KBM-7 (cell line): ENCODE measurements around the gene NDUFAF8.

Experiments used
- DNase-seq: peaks from one replicate; pipeline ENCODE4 v3.0.0-alpha.2; 2015
- in situ Hi-C: fragments of 300-500 bp; cut with MboI; formaldehyde crosslinking; loops from 2 replicates; pipeline ENCODE4 v1.14.3; 2020; ENCODE audit warnings: low sequenced_read_pairs, low pct_unique_long_range_greater_than_20kb, mixed read lengths

Gene NDUFAF8

DNA sequence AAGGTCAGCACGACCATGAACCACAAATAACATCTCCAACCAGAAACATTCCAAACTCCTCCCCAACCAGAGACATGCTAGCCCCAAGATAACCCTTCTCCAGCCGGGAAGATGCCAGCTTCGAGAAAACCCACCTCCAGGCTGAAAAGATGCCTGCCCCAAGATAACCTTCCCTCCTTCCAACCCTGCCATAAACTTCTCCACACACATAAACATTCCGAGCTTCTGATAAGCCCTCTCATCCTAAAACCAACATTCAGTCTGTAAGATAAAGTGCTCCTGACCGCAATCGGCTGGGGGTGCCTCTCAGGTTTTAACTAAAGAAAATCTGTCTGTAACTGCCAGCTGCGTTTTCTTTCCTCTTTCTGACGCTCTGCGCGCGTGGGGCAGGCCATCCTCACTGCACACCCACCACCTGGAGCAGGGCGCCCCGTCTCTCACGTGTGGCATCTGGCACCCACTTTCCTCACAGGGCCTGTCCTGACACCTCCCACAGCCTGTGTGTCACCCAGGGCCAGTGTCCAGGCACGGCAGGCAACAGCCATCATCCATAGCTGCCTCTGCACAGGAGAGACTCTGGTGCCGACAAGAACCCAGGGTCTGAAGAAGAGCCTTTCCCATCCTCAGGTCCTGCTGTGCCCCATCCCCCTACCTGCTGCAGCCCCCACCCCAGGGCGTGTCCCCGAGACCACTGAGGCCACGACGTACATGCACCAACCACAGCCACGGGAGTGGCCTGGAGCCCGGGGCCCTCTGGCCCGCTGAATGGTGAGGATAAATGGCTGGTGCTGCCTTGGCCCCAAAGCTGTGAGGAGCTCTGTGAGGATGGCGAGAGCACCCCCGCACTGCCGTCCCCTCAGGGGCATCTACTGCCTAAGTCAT lies 3.9 kb upstream of the NDUFAF8 start:
- in situ Hi-C loops: no loop called here
- DNase-seq: no peak

DNA sequence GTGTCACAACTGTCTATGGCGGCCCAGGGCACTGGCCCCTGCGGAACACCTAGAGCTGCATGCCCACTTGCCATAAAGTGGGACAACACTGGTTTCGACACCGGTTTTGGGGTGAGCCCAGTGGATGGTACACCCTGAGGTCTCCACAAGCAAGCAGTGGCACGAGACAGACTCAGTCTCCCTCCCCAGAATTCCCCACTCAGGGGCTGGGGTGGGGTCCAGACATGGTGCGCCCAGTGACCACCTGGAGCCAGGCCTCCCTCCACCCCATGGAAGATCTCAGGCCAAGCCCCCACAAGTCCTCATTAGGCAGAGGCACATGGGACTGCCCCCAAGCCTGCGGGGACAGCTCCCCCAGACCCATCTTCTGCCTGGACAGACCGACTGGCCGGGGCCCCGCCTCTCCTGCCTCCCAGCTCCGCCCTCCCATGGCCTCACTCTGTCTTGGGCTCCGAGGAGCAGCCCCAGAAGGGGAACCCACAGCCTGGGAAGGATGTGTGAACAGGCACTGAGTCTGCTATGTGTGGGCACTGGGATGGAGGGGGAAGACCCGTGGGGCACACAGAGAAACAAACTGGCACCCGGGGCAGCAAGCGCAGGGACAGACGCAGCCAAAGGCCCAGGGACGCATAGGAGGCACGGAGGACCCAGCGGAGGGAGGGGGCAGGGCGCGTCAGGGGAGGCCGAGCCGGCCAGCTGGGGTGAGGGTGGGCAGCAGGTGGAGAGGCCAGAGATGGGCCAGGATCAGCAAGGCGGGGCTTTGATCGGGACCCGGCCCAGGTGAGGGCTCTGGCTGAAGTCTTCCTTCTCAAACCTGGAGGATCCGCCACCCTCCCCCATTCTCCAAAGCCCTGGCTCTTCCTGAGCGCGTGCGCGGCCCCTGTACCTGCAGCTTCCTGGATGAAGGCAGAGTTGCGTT lies 3.0 kb upstream of the NDUFAF8 start:
- DNase-seq: no peak
- in situ Hi-C loops: no loop called here

- DNase-seq: no peak
- in situ Hi-C loops: no loop called here
Measured at GRCh38 chr17:81236784-81237183, 2.3 kb upstream of the NDUFAF8 start.

DNA sequence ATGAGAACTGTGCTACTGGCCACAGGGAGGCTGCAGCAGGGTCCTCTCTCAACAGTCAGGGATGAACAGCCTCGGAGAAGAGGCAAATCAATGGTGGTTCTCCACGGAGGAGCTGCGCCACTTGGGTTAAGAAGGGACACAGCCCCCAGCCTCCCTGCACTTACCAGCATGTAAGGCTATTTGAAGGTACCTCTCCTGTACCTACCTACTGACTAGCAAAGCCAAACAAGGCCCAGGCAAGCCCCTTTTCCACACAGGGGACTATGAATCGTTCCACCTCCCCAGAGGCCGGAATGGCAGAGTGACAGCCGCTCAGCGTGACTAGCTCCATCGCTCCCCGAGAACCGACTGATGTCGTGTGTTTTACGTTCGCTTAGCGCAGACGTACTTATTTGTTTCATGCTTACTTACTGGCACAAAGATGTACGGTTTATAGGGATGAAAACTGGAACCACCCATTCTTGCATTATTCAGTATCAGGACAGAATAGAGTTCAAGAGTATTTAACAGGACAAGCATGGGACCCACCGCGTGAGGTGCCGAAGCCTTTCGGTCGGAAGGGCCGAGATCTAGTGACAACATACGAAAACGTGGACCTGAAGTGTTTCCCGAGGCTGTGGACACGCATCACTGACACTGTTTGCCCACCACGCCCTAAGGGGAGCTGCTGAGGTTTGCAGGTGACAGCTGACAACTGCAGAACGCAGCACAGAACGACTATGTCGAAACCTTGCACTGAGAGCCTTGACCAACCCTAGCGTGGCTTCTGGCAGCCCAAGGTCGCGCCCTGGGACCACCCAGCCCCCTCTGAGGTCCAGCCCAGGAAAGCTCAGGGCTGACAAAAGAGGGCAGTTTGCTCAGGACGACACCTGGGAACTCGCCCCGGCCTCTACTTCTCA lies 1.3 kb upstream of the NDUFAF8 start:
- in situ Hi-C loops: no loop called here
- DNase-seq: no peak

DNA sequence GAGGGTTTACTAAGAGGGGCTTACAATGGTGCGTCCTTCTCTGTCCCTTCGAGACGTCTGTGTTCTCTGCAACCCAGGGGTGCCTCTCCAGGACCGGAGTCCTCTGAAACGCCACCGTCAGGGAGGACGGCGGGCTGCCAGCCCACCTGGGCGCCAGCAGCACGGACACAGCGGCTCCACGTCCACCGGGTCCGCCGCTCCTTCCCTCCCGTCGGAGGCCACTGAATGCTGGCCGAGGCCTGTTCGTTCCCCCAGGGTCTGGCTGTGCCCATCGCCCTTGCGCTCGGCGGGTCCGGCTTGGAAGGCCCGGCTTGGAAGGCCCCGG lies 666 bp upstream of the NDUFAF8 start:
- in situ Hi-C loops: no loop called here
- DNase-seq: no peak

- in situ Hi-C loops: no loop called here
Measured at GRCh38 chr17:81239714-81240555, 817 bp downstream of the NDUFAF8 start.

GRCh38 chr17:81240761-81241160 lies 1.6 kb downstream of the NDUFAF8 start:
- in situ Hi-C loops: no loop called here
- DNase-seq: no peak

More at GRCh38 chr17:81239714-81240555, 817 bp downstream of the NDUFAF8 start:
- DNase-seq: peak; percentile 57

DNA sequence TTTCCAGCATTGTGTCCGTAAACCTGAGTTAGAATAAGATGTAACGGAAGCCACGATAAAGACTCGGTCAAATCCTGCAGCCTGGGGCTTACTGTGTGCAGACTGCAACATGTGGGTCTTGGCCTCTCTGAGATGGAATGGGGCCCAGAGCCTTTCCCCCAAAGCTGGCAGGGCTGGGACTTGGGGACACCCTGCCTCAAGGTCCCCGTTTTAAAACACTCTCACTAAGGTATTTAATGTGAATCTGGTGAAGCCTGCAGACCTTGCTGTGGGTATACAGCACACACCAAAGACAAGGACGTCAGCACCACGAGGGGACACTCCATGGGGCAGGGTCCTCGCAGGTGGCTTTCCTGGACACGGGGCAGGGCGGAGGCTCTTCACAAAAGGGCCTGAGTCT lies 2.1 kb downstream of the NDUFAF8 start:
- DNase-seq: no peak
- in situ Hi-C loops: no loop called here

DNA sequence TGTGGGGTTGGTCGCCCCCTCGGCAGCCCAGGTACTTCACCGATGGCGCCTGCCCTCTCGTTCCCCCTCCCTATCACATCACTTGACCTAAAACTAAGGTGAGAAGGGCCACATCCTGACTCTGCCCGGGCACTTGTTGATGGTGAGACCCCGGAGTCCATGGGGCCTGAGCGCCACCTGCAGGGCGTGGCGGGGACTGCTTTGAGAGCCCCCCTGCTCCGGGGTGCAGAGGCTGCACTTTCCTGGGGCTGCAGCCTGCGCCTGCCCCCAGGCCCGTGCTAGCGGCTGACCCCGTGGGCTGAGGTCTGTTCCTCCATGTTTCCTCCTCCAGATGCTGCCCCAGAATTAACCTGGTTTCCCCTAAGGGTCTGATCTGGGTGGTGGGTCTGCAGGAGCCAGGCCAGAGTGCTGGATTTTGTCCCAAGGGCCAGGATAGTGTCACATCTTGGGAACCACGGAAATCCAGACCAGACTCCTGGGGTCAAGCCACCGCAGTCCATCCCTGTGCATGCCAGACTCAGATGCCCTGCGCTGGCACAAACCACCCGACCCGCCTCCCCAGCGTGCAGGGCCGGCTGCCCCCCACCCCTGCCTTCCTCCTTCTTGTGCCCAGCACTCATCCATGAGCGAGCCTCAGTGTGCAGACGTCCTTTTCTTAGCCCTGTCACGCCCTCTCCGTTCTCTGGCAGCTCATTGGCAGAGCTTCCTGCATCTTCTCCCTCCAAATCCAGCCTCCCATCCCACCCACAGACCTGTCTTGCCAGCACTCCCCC lies 2.7 kb downstream of the NDUFAF8 start:
- DNase-seq: peak; percentile 81
- in situ Hi-C loops: no loop called here

GRCh38 chr17:81242421-81243332 lies 3.6 kb downstream of the NDUFAF8 start:
- DNase-seq: no peak
- in situ Hi-C loops: no loop called here

DNA sequence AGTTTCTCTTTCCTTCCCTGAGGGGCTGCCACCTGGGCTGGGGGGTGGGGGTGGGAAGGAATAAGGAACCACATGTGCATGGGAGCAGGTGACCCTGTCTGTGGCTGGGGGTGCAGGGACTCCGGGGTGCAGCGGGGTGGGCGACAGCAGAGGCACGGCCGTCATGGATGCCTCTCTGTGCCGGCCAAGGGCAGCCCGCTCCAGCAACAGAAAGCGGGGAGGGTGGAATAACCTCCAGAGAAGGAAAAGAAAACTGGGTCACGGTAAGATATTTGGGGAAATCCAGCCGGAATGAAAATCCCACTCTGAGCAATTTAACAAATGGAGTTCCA lies 4.2 kb downstream of the NDUFAF8 start:
- in situ Hi-C loops: no loop called here
- DNase-seq: no peak

DNA sequence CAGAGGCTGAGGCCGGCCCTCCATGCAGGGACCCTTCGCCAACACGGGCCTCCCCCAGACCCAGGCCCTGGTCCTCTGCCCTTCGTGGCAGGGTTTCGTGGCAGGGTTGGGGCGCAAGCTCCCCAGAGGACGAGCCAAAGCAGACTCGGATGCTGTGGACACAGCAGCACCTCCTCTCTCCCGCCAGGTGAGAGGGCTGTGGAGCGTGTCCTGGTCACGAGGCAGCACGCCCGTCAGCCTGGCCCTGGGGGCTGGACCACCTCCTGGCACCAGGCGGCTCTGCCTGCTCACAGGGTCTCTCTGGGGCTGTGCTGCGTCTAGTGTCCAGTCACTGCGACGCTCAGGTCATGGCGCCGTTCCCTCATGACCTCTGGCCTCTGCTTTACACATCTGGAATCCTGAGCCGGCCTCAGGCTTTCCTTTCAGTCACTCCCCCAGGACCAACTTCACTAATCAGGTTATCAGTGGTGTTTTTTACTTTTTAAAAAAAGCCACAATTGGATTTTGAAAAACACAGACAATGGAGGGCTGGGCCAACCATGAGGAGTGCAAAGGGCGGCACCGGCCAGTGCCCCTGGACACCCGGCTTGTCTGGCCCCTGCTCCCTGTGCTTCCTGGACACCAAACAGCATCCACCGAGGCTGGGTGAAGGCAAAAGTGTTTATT lies 5.4 kb downstream of the NDUFAF8 start:
- DNase-seq: no peak
- in situ Hi-C loops: no loop called here

GRCh38 chr17:81245024-81245664 lies 6.0 kb downstream of the NDUFAF8 start:
- in situ Hi-C loops: no loop called here

DNA sequence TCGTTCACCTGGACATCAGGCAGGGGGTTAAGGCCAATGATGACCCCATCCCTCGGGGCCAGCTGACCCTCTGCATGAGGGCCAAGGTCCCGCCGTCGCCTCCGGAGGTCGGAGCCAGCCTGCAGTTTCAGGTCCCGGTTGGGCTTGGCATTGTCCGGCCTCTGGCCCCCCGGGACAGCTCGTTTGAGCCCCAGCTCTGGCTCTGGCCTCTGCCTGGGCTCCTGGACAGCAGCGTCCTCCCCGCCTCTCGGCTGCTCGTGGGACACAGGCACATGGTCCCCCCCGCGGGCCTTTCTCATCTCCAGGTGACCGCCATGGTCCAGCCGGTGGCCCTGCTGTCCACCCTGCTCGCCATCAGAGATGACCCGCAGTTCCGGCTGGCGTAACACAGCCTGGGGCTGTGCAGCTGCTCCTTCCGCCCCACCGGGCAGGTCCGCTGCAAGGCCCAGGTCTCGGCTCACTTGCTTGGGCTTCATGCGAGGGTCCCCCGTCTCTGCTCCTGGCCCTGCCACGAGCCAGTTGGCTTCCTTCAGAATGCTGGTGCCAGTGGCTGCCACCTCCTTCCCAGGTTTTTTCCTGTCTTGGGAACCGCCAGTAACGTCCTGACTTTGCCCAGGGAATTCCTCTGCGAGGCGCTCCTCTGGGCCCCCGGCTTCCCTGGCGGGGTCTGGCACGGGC lies 6.7 kb downstream of the NDUFAF8 start:
- in situ Hi-C loops: no loop called here
- no peak for DNase-seq

More at GRCh38 chr17:81245024-81245664, 6.0 kb downstream of the NDUFAF8 start:
- no peak for DNase-seq

GRCh38 chr17:81246343-81246670 lies 7.2 kb downstream of the NDUFAF8 start:
- in situ Hi-C loops: no loop called here
- DNase-seq: no peak
